ENCODE measurements around the gene CAPZA1. TPM values are rescaled to one million over a fixed set of nuclear protein-coding genes. Genes with fewer than 3 reads are reported as not detected.

CAPZA1 gene
- total RNA-seq, 2 donors from 2014 or later = 111 to 122 TPM

- Mint-ChIP-seq H3K27ac (no peak overlapping the region), H3K9me3 (no peaks in the 10 kb centered on the region), H3K4me1 (no peaks in the 10 kb centered on the region), H3K4me3 (no peak overlapping the region), H3K27me3 (ENCODE audit: insufficient read depth) (no peaks in the 10 kb centered on the region), H3K36me3 (ENCODE audit: low read depth) (peaks cover 26% of the 10 kb centered on the region)
- TF ChIP-seq CTCF (conservative IDR thresholded peaks at IDR 0.05) = no peak
- H3K27ac ChIP-seq (ENCODE audit: low read depth, low read length) = no peak overlapping the region
- H3K36me3 ChIP-seq (ENCODE audit: control insufficient read depth, insufficient read depth, low read length) = peaks cover 54% of the 10 kb centered on the region
- no peaks in the 10 kb centered on the region for H3K9me3 ChIP-seq (ENCODE audit: control insufficient read depth, low read length)
- no peaks in the 10 kb centered on the region for H3K27me3 ChIP-seq (ENCODE audit: control insufficient read depth, insufficient read depth, low read length, poor library complexity, severe bottlenecking)
- H3K4me1 ChIP-seq (ENCODE audit: control insufficient read depth, insufficient read depth, low read length) = no peaks in the 10 kb centered on the region
- H3K9ac ChIP-seq (ENCODE audit: extremely low read depth, low read length, poor library complexity, severe bottlenecking) = no peak overlapping the region
- DNase-seq = no peak
- H3K4me3 ChIP-seq (ENCODE audit: low read length) = no peak overlapping the region
Observed at GRCh38 chr1:112626887-112627286, 7.3 kb downstream of the CAPZA1 start.

DNA sequence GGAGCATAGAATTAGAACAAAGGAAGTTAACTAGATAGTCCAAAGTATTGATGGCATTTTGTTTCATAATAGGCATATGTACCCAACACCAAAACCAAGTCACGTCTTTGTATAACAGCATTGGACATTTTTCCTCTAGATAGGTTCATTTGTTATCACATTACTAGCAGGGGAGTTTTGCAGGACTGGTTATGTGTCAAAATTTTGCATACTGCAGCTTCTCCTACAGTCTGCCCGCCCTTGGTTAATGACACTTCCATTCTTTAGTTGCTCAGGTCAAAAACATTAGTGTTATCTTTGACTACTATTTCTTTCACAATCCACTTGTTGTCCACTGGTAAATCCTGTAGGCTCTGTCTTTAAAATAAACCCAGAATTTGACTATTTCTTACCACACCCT is 8.9 kb downstream of the CAPZA1 start:
- H3K36me3 Mint-ChIP-seq (ENCODE audit: low read depth) = peaks cover 37% of the 10 kb centered on the region
- H3K4me3 Mint-ChIP-seq = no peak overlapping the region
- H3K27me3 Mint-ChIP-seq (ENCODE audit: insufficient read depth) = no peaks in the 10 kb centered on the region
- Histone ChIP-seq H3K4me1 (ENCODE audit: control insufficient read depth, insufficient read depth, low read length) (no peaks in the 10 kb centered on the region), H3K27me3 (ENCODE audit: control insufficient read depth, insufficient read depth, low read length, poor library complexity, severe bottlenecking) (no peaks in the 10 kb centered on the region), H3K36me3 (ENCODE audit: control insufficient read depth, insufficient read depth, low read length) (peaks cover 57% of the 10 kb centered on the region), H3K27ac (ENCODE audit: low read depth, low read length) (no peak overlapping the region), H3K9ac (ENCODE audit: extremely low read depth, low read length, poor library complexity, severe bottlenecking) (no peak overlapping the region), H3K9me3 (ENCODE audit: control insufficient read depth, low read length) (no peaks in the 10 kb centered on the region), H3K4me3 (ENCODE audit: low read length) (no peak overlapping the region)
- no peak overlapping the region for H3K27ac Mint-ChIP-seq
- H3K4me1 Mint-ChIP-seq = peaks cover 5% of the 10 kb centered on the region
- no peak for TF ChIP-seq CTCF (conservative IDR thresholded peaks at IDR 0.05)
- 90 to 100% methylated on average over 2 of the region's 2 CpGs for WGBS, 2 experiments (ENCODE audit: insufficient coverage in 1 of 2, insufficient read length in 1 of 2)
- H3K9me3 Mint-ChIP-seq = no peaks in the 10 kb centered on the region
- no peak for DNase-seq

- Histone ChIP-seq H3K9me3 (ENCODE audit: control insufficient read depth, low read length) (no peaks in the 10 kb centered on the region), H3K4me1 (ENCODE audit: control insufficient read depth, insufficient read depth, low read length) (no peaks in the 10 kb centered on the region), H3K36me3 (ENCODE audit: control insufficient read depth, insufficient read depth, low read length) (peaks cover 58% of the 10 kb centered on the region), H3K4me3 (ENCODE audit: low read length) (no peak overlapping the region), H3K9ac (ENCODE audit: extremely low read depth, low read length, poor library complexity, severe bottlenecking) (no peak overlapping the region), H3K27ac (ENCODE audit: low read depth, low read length) (no peak overlapping the region), H3K27me3 (ENCODE audit: control insufficient read depth, insufficient read depth, low read length, poor library complexity, severe bottlenecking) (no peaks in the 10 kb centered on the region)
- Mint-ChIP-seq H3K4me3 (no peak overlapping the region), H3K36me3 (ENCODE audit: low read depth) (peaks cover 37% of the 10 kb centered on the region), H3K27ac (no peak overlapping the region), H3K9me3 (no peaks in the 10 kb centered on the region), H3K4me1 (peaks cover 10% of the 10 kb centered on the region), H3K27me3 (ENCODE audit: insufficient read depth) (no peaks in the 10 kb centered on the region)
- DNase-seq = no peak
- TF ChIP-seq CTCF (conservative IDR thresholded peaks at IDR 0.05) = no peak
Observed at GRCh38 chr1:112629256-112629655, 9.6 kb downstream of the CAPZA1 start.

Data from endodermal cell (in vitro differentiated cells).